NB4 (cell line): Measurements from ENCODE around the gene MEGF6.

ENCODE experiments used
- CTCF ChIP-seq: IDR thresholded peaks from one replicate; pipeline ENCODE4 v1.5.1; 2012; ENCODE audit warnings: low read depth, low read length
- MAX ChIP-seq: IDR thresholded peaks from 2 replicates; pipeline ENCODE4 v1.6.1; 2011; ENCODE audit warnings: low read depth, low read length
- MYC ChIP-seq: IDR thresholded peaks from 2 replicates; pipeline ENCODE4 v1.6.1; 2011; ENCODE audit warnings: low read depth, low read length
- POLR2A ChIP-seq: IDR thresholded peaks from 2 replicates; pipeline ENCODE4 v1.6.1; 2011; ENCODE audit warnings: mild to moderate bottlenecking; ENCODE audit not compliant: insufficient read length; ENCODE audit errors: extremely low read depth

GRCh38 chr1:3527774-3528173, 83.5 kb downstream of the MEGF6 start:
- TF ChIP-seq CTCF (no peak), POLR2A (no peak), MAX (no peak), MYC (no peak)
